ENCODE data around the gene AGMO.
"Not testable (repeated sequence)": the region's sequence is repeated elsewhere in the genome, so short reads cannot be mapped to it uniquely, and the experiment has no call there.

The AGMO gene

GRCh38 chr7:15558756-15559155 is 3.1 kb downstream of the AGMO start:
- DNase-seq, result no peak

- DNase-seq, result no peak
Observed at GRCh38 chr7:15557686-15558085, 4.1 kb downstream of the AGMO start.

- no peak for DNase-seq
Observed at GRCh38 chr7:15557186-15557585, 4.6 kb downstream of the AGMO start.

GRCh38 chr7:15556339-15557105 is 5.3 kb downstream of the AGMO start:
- no peak for DNase-seq

GRCh38 chr7:15555381-15555859 is 6.4 kb downstream of the AGMO start:
- no peak for DNase-seq

GRCh38 chr7:15554744-15555143 is 7.1 kb downstream of the AGMO start:
- no peak for DNase-seq

GRCh38 chr7:15554081-15554480 is 7.7 kb downstream of the AGMO start:
- no peak for DNase-seq

GRCh38 chr7:15547320-15547719 is 14.5 kb downstream of the AGMO start:
- DNase-seq, result not testable (repeated sequence)

GRCh38 chr7:15546272-15546792 is 15.5 kb downstream of the AGMO start:
- no peak for DNase-seq

- no peak for DNase-seq
Observed at GRCh38 chr7:15544050-15544449, 17.8 kb downstream of the AGMO start.

- no peak for DNase-seq
Observed at GRCh38 chr7:15543256-15543655, 18.6 kb downstream of the AGMO start.

- DNase-seq, result no peak
Observed at GRCh38 chr7:15527648-15528047, 34.2 kb downstream of the AGMO start.

- DNase-seq, result no peak
Observed at GRCh38 chr7:15525652-15526263, 36.1 kb downstream of the AGMO start.

- no peak for DNase-seq
Observed at GRCh38 chr7:15524077-15524476, 37.7 kb downstream of the AGMO start.

- DNase-seq, result not testable (repeated sequence)
Observed at GRCh38 chr7:15517865-15518264, 44.0 kb downstream of the AGMO start.

GRCh38 chr7:15515252-15515651 is 46.6 kb downstream of the AGMO start:
- no peak for DNase-seq

- DNase-seq, result no peak
Observed at GRCh38 chr7:15508258-15508657, 53.6 kb downstream of the AGMO start.

GRCh38 chr7:15507708-15508107 is 54.1 kb downstream of the AGMO start:
- no peak for DNase-seq

GRCh38 chr7:15507171-15507570 is 54.6 kb downstream of the AGMO start:
- DNase-seq, result no peak

- no peak for DNase-seq
Observed at GRCh38 chr7:15505761-15506160, 56.1 kb downstream of the AGMO start.

- no peak for DNase-seq
Observed at GRCh38 chr7:15504351-15504750, 57.5 kb downstream of the AGMO start.

GRCh38 chr7:15503603-15504290 is 58.1 kb downstream of the AGMO start:
- DNase-seq, result no peak

GRCh38 chr7:15498465-15498864 is 63.4 kb downstream of the AGMO start:
- no peak for DNase-seq

- DNase-seq, result no peak
Observed at GRCh38 chr7:15495170-15495569, 66.6 kb downstream of the AGMO start.

All from hematopoietic multipotent progenitor cell treated with erythropoietin and hydrocortisone succinate and interleukin-3 and kit ligand, for 8 days (in vitro differentiated cells).